Measurements from ENCODE around the gene MPEG1. TPM values are rescaled to one million over a fixed set of nuclear protein-coding genes. Genes with fewer than 3 reads are reported as not detected.

Gene MPEG1
- total RNA-seq, 1 donor from 2014 or later, result not detected

DNA sequence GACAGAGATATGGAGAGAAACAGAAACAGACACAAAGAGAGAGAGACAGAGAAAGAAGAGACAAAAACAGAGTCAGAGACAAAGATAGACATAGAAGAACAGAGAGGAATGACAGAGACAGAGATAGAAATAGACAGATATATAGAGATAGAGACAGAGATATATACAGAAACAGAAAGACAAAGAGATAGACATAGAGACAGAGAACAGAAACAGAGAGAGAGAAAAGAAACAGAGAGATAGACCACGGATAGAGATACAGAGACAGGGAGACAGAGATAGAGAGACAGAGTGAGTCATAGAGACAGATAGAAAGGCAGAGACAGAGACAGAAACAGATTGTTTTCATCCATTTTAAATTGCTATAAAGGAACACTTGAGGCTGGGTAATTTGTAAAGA is 12.3 kb upstream of the MPEG1 start:
- H3K36me3 Mint-ChIP-seq (ENCODE audit: low read depth), result no peaks in the 10 kb centered on the region
- H3K27me3 Mint-ChIP-seq, result peaks cover 10% of the 10 kb centered on the region
- H3K4me3 Mint-ChIP-seq, result no peak overlapping the region
- intact Hi-C loops (cut with micrococcal nuclease), result no loop called here
- H3K9me3 Mint-ChIP-seq, result no peaks in the 10 kb centered on the region
- no peak overlapping the region for H3K27ac Mint-ChIP-seq
- no peaks in the 10 kb centered on the region for H3K4me1 Mint-ChIP-seq
- DNase-seq, result no peak

DNA sequence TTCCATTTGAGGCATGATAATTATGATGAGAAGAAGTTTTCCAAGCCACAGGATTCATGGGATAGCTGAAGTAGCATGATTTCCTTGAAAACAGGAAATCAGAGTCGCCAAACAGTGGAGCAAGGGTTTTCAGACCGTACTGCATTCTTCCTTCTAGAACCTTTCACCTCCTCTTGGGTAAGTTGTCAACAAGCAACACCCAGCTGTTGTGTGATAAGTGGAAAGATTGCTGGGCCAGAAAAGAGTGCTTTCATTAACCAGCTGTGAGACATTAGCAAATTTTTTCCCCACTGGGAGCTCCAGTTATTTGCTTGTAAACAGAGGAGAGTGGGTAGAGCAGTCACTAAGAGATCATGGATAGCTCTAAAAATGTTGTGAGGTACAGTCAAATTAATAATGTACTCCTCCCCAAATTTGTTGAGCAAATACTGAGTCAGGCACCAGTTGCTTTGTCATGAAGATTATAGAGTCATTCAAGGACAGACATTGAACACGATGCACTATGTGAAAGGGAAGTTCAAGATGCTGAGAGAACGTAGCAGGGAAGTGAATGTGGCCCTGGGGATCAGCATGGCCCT is 11.7 kb upstream of the MPEG1 start:
- H3K9me3 Mint-ChIP-seq, result no peaks in the 10 kb centered on the region
- H3K4me3 Mint-ChIP-seq, result no peak overlapping the region
- no peaks in the 10 kb centered on the region for H3K4me1 Mint-ChIP-seq

DNA sequence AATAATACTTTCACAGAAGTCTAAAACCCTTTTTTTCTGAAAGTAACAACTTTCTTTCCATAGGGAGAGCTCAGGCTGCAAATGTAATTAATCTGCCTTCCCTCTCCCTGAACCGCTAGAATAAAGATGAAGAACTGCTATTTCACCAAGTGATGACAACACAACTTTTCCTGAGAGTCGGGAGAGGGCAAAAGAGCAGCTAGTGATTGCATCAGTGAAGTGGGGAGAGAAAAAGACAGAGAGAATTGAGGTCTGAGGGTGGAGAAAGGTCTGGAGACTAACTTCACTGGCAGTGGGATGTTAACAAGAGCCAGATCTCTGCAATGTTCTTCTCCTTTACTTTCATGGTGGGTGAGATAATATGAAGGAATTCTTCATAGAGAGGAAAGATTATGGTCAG is 10.9 kb upstream of the MPEG1 start:
- intact Hi-C loops (cut with micrococcal nuclease), result no loop called here
- H3K4me3 Mint-ChIP-seq, result no peak overlapping the region
- H3K27ac Mint-ChIP-seq, result no peak overlapping the region
- peaks cover 18% of the 10 kb centered on the region for H3K27me3 Mint-ChIP-seq
- no peaks in the 10 kb centered on the region for H3K9me3 Mint-ChIP-seq
- no peak for DNase-seq
- H3K4me1 Mint-ChIP-seq, result no peaks in the 10 kb centered on the region
- no peaks in the 10 kb centered on the region for H3K36me3 Mint-ChIP-seq (ENCODE audit: low read depth)

More for the DNA sequence above, 11.7 kb upstream of the MPEG1 start:
- H3K27ac Mint-ChIP-seq, result no peak overlapping the region
- intact Hi-C loops (cut with micrococcal nuclease), result no loop called here
- H3K27me3 Mint-ChIP-seq, result peaks cover 14% of the 10 kb centered on the region
- no peaks in the 10 kb centered on the region for H3K36me3 Mint-ChIP-seq (ENCODE audit: low read depth)
- DNase-seq, result no peak

DNA sequence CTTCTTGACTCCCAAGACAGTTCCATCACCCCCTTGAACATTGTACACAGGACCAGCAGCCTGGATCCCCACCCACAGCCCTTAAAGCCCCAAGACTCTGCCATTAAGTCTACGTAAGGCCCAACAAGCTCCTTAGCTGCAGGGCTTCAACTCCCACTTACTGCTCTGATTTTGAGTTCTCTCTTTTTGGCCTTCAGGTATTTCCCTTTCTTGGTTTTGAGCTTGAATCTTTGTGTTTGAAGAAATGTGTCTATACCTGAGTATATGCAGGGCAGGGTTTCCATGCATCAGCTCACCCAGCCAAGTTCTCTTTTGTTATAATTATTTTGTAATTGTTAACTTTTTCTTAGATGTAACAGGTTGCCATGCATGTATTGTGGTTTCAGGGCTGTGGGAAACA is 10.4 kb upstream of the MPEG1 start:
- H3K9me3 Mint-ChIP-seq, result no peaks in the 10 kb centered on the region
- intact Hi-C loops (cut with micrococcal nuclease), result no loop called here
- peaks cover 22% of the 10 kb centered on the region for H3K27me3 Mint-ChIP-seq
- no peaks in the 10 kb centered on the region for H3K36me3 Mint-ChIP-seq (ENCODE audit: low read depth)
- H3K4me3 Mint-ChIP-seq, result no peak overlapping the region
- H3K4me1 Mint-ChIP-seq, result no peaks in the 10 kb centered on the region
- DNase-seq, result no peak
- H3K27ac Mint-ChIP-seq, result no peak overlapping the region

DNA sequence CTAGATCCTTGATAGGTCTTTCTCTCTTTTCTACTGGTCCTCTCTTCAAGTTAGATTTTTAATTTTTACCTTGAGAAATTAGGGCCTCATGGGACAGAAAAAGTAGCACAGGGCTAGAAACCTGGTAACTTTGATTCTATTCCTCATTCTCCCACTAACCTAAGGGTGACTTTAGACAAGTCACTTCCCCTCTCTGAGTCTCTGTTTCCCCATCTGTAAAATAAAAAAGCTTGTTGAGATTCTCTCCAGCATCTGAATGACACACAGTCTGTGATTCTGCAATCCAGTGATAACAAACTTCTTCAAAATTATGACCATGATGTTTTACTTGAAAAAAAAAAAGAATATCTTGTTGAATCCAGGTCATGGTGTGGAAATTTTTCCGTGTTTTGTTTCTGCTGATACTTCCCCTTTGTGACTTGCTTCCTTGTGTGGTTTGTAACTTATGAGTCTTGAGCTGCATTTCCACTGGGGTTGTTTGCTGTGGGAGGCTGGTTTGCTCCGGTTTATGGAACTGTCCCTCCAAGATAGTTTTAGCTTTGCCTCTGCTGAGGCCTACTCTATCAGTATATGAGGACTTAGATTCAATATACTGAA is 9.8 kb upstream of the MPEG1 start:
- Mint-ChIP-seq H3K27me3 (peaks cover 25% of the 10 kb centered on the region), H3K36me3 (ENCODE audit: low read depth) (no peaks in the 10 kb centered on the region), H3K4me1 (no peaks in the 10 kb centered on the region), H3K4me3 (no peak overlapping the region), H3K9me3 (peaks cover 2% of the 10 kb centered on the region), H3K27ac (no peak overlapping the region)
- intact Hi-C loops (cut with micrococcal nuclease), result no loop called here
- no peak for DNase-seq

DNA sequence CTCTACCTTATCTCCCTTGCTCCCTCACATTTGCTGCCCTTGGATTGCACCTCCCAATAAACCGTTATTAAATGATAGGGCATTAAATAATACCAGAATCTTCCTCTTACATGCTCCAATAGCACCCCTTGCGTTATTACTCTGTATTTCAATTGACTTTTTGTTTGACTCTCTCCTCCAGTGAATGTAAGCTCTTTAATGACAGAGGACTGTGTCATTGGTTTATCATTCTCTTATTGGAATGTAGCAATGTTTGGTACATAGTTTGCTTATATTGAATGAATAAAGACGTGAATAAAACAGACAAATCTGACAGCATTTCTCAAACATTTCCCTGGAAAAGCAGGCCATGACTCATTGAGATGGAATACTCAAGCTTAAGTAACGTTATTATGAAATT is 8.7 kb upstream of the MPEG1 start:
- Mint-ChIP-seq H3K4me3 (no peak overlapping the region), H3K9me3 (peaks cover 5% of the 10 kb centered on the region), H3K36me3 (ENCODE audit: low read depth) (no peaks in the 10 kb centered on the region), H3K27ac (no peak overlapping the region), H3K4me1 (peaks cover 5% of the 10 kb centered on the region), H3K27me3 (peaks cover 30% of the 10 kb centered on the region)
- no peak for DNase-seq
- intact Hi-C loops (cut with micrococcal nuclease), result no loop called here

DNA sequence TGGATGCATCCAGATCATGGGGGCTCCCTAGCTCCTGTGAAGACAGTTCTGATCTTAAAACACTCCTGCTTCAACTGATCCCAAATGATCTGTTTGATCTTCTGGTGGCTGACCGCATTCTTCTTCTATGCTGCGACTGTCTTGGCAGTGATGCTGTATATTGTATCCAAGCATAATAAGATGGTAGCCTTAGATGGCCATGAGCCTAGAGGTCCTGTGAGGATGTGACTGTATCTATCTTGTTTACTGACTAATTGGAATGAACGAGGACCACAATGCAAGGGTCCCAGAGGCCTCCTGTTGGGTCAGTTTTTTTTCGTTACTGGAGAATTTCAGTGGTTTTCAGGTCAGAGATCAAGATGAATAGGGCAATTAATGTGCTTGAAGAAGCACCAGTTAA is 7.1 kb upstream of the MPEG1 start:
- DNase-seq, result no peak
- no peak overlapping the region for H3K4me3 Mint-ChIP-seq
- H3K9me3 Mint-ChIP-seq, result peaks cover 5% of the 10 kb centered on the region
- H3K36me3 Mint-ChIP-seq (ENCODE audit: low read depth), result no peaks in the 10 kb centered on the region
- peaks cover 27% of the 10 kb centered on the region for H3K27me3 Mint-ChIP-seq
- intact Hi-C loops (cut with micrococcal nuclease), result no loop called here
- H3K4me1 Mint-ChIP-seq, result peaks cover 5% of the 10 kb centered on the region
- H3K27ac Mint-ChIP-seq, result no peak overlapping the region

DNA sequence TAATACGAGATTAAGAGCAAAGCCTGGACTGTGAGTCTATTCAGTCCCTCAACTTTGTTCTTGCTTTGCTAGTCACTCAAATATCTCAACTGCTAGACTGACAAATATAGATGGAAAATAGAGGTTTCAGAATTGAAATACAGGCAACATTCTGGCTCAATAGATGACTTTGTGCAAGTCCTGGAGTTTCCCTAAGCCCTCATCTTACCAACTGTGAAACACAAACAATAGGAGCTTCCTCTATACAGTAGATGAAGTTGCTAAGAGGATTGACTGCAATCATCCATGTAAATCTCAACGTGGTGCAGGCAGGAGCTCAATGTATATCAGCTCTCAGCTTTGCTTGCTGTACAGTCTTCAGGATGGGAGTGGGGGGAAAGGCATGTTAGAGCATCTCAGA is 6.2 kb upstream of the MPEG1 start:
- peaks cover 27% of the 10 kb centered on the region for H3K27me3 Mint-ChIP-seq
- H3K27ac Mint-ChIP-seq, result no peak overlapping the region
- no peak overlapping the region for H3K4me3 Mint-ChIP-seq
- H3K36me3 Mint-ChIP-seq (ENCODE audit: low read depth), result no peaks in the 10 kb centered on the region
- intact Hi-C loops (cut with micrococcal nuclease), result no loop called here
- H3K4me1 Mint-ChIP-seq, result peaks cover 5% of the 10 kb centered on the region
- H3K9me3 Mint-ChIP-seq, result peaks cover 5% of the 10 kb centered on the region
- DNase-seq, result no peak

DNA sequence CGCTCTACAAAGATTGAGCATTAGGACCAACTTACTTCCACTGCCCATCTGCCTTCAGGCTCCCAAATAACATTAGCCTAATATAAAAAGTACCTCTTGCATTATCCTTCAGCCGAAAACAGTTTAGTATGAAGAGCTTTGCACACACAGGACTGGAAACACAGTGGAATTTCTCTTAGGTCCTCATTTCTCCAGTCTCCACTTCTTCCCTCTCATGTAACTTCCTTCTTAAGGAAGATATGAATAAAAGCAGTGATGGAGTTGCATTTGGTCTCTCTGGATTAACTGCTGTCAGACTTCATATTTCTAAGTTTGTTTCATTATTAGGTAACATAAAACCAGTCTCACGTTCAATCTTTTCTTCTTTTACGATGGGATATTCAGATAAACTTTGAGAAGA is 5.6 kb upstream of the MPEG1 start:
- peaks cover 5% of the 10 kb centered on the region for H3K9me3 Mint-ChIP-seq
- intact Hi-C loops (cut with micrococcal nuclease), result no loop called here
- no peak overlapping the region for H3K27ac Mint-ChIP-seq
- DNase-seq, result no peak
- H3K4me1 Mint-ChIP-seq, result peaks cover 5% of the 10 kb centered on the region
- H3K36me3 Mint-ChIP-seq (ENCODE audit: low read depth), result no peaks in the 10 kb centered on the region
- peaks cover 29% of the 10 kb centered on the region for H3K27me3 Mint-ChIP-seq
- no peak overlapping the region for H3K4me3 Mint-ChIP-seq

DNA sequence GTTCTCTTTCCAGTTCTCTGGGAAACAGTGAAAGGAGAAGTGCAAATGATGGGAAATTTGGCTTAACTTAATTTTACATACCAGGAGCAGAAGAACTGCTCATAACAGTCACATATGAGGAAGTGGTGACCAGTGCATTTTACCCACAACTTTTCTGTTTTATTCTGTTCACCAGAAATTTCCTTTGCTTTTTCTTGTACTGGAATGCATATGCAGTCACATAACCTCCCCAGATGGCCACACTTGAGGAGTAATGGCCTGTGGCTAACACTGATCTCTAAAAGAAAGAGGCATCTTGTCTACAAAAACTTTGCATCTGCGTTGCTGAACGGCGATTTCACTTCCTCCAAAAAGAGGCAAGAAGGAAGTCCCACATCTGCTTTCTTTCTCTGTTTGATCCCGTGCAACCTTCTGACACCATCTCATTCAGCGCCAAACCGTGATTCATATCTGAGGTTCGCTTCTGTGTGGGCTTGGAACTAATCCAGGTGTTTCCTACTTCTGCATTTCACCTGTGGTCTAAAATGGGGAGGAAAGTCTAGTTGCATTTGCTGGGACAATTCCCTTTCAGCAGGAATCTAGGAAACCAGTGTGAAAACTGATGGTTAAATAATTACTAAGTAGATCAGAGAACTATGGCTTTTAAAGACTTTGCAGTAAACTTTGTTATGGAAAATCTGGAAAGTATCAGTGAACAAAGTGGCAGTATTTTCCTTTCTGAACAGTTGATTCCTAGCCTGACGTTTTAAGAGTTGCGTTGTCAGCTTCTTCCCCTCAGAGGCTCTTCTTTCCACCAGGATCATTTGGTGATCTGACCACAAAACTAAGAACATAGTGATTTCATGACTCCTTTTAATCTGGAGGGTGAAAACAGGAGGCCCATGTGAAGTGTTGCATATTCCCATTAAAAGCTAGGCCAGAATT is 4.2 kb upstream of the MPEG1 start:
- Mint-ChIP-seq H3K27me3 (peaks cover 40% of the 10 kb centered on the region), H3K4me1 (peaks cover 5% of the 10 kb centered on the region), H3K4me3 (no peak overlapping the region), H3K27ac (no peak overlapping the region), H3K36me3 (ENCODE audit: low read depth) (no peaks in the 10 kb centered on the region), H3K9me3 (peaks cover 5% of the 10 kb centered on the region)
- DNase-seq, result no peak
- intact Hi-C loops (cut with micrococcal nuclease), result no loop called here

DNA sequence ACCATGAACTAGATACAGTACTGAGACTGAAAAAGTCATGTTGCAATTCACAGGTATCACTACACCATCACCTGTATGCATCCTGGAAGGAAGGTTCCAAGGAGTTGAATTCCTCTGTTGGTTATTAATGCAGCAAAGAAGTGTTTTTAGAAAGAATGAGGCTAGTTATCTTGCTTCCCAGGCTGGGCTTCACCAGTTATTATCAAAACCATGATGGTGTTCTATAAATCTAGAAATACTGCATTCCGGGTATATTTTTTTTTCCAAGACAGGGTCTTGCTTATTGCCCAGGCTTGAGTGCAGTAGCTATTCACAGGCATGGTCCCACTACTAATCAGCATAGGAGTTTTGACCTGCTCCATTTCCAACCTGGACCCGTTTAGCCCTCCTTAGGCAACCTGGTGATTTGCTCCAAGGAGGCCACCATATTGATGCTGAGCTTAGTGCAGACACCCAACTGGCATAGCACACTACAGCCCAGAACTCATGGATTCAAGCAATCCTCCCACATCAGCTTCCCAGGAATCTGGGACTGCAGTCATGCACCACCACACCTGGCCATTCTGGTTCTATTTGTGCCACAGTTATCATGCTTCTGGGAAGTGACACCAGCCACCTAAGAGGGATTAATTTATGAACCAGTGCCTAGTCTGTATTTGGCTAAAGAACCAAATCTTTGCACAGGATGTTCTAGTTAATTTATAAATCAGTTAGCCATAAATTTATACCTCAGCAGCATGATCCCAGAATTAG is 1.6 kb upstream of the MPEG1 start:
- H3K27me3 Mint-ChIP-seq, result peaks cover 50% of the 10 kb centered on the region
- H3K9me3 Mint-ChIP-seq, result peaks cover 5% of the 10 kb centered on the region
- H3K4me1 Mint-ChIP-seq, result peaks cover 8% of the 10 kb centered on the region
- H3K4me3 Mint-ChIP-seq, result no peak overlapping the region
- no peak overlapping the region for H3K27ac Mint-ChIP-seq
- intact Hi-C loops (cut with micrococcal nuclease), result no loop called here
- no peak for DNase-seq
- H3K36me3 Mint-ChIP-seq (ENCODE audit: low read depth), result no peaks in the 10 kb centered on the region

DNA sequence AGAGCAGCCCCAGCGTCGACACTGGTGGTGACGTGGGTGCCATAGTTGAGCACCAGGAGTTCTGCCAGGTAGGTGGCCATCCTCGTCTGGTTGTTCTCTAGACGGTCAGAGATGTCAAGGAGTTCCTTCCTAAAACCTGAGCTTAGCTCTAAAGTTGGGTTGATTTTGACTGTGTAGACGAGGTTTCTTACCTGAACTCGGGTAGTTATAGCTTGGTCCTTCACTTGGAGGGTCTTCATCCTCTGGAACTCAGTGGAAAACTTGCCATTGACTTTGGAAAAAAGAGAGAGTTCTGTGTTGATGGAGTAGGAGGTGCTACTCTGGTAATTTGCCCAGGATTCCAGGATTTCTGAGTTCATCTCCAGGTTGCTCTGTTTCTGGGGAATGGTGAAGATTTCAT is 505 bp downstream of the MPEG1 start:
- intact Hi-C loops (cut with micrococcal nuclease), result no loop called here
- H3K9me3 Mint-ChIP-seq, result no peaks in the 10 kb centered on the region
- no peak overlapping the region for H3K4me3 Mint-ChIP-seq
- DNase-seq, result no peak
- no peaks in the 10 kb centered on the region for H3K36me3 Mint-ChIP-seq (ENCODE audit: low read depth)
- no peak overlapping the region for H3K27ac Mint-ChIP-seq
- peaks cover 27% of the 10 kb centered on the region for H3K4me1 Mint-ChIP-seq
- H3K27me3 Mint-ChIP-seq, result peaks cover 47% of the 10 kb centered on the region

DNA sequence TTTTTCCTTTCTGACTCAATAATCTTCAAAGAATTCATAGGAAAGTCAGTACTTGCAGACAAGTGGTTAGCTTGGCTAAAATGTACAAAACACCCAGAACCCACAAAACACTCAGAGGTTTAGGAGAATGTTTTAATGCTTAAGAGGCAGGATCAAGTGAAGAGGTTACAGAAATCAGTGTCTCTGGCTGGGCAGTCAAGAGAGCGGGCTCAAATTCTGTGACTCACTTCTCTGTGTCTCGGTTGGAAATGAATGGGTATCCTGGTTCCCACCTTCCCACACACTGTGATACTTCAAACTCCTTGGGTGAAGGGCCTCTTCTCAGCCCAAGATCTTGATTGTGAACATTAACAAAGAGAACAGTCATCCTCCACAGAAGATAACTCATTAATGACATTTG is 3.8 kb downstream of the MPEG1 start:
- H3K27me3 Mint-ChIP-seq, result peaks cover 60% of the 10 kb centered on the region
- H3K36me3 Mint-ChIP-seq (ENCODE audit: low read depth), result no peaks in the 10 kb centered on the region
- H3K4me1 Mint-ChIP-seq, result peaks cover 29% of the 10 kb centered on the region
- H3K4me3 Mint-ChIP-seq, result no peak overlapping the region
- no peak for DNase-seq
- H3K9me3 Mint-ChIP-seq, result no peaks in the 10 kb centered on the region
- intact Hi-C loops (cut with micrococcal nuclease), result loop anchor here (1.0 to 2.0 kb wide), 3 partner anchors 38 to 76 kb away; partner anchors contain the start of gene FAM111A
- H3K27ac Mint-ChIP-seq, result no peak overlapping the region

All from activated CD4-positive, alpha-beta T cell treated with anti-CD3 and anti-CD28 coated beads, Interleukin-2, amount 10 ng/mL, durations not matched to agents 24 days and 14 days (primary cell).